GM23338 (cell line): Measurements from ENCODE around the gene NAPA. TPM values are rescaled to one million over a fixed set of nuclear protein-coding genes. Genes with fewer than 3 reads are reported as not detected.

Experiments
- ATAC-seq: fragments of 200-7000 bp; cut with Tn5 transposase; 3 replicates; pipeline ENCODE4 v1.9.1; 2020
- DNase-seq: peaks from one replicate; pipeline ENCODE4 v3.0.0-alpha.2; 2015; ENCODE audit warnings: low spot score
- H2AFZ ChIP-seq: fragments of 200-600 bp; sonication (generic); 2 replicates; pipeline ENCODE4 v1.8.0; 2016; ENCODE audit warnings: antibody characterized with exemption, mild to moderate bottlenecking, moderate library complexity
- H3F3A ChIP-seq: fragments of 200-600 bp; sonication (generic); replicated peaks from 2 replicates; pipeline ENCODE4 v1.8.0; 2017; ENCODE audit warnings: antibody characterized with exemption, mixed run types, low read depth
- H3K27ac ChIP-seq: fragments of 200-600 bp; sonication (generic); 2 replicates; pipeline ENCODE4 v1.6.1; 2016; ENCODE audit warnings: low read depth
- H3K27me3 ChIP-seq: fragments of 200-600 bp; sonication (generic); 2 replicates; pipeline ENCODE4 v1.8.0; 2016; ENCODE audit warnings: mild to moderate bottlenecking, mixed run types, moderate library complexity; ENCODE audit not compliant: insufficient read depth
- H3K36me3 ChIP-seq: fragments of 200-600 bp; sonication (generic); 2 replicates; pipeline ENCODE4 v1.8.0; 2016; ENCODE audit warnings: mild to moderate bottlenecking; ENCODE audit not compliant: insufficient read depth
- H3K4me1 ChIP-seq: fragments of 200-600 bp; sonication (generic); 2 replicates; pipeline ENCODE4 v1.8.0; 2016; ENCODE audit warnings: mild to moderate bottlenecking, moderate library complexity; ENCODE audit not compliant: insufficient read depth
- H3K4me2 ChIP-seq: fragments of 200-600 bp; sonication (generic); 2 replicates; pipeline ENCODE4 v1.7.1; 2017; ENCODE audit warnings: mixed run types
- H3K4me3 ChIP-seq: fragments of 200-600 bp; sonication (generic); 2 replicates; pipeline ENCODE4 v1.6.1; 2016; ENCODE audit warnings: mixed run types
- H3K79me2 ChIP-seq: fragments of 200-600 bp; sonication (generic); replicated peaks from 2 replicates; pipeline ENCODE4 v1.8.0; 2017; ENCODE audit warnings: mild to moderate bottlenecking; ENCODE audit not compliant: insufficient read depth
- H3K9me2 ChIP-seq: fragments of 200-600 bp; sonication (generic); 2 replicates; pipeline ENCODE4 v1.8.0; 2017; ENCODE audit not compliant: insufficient read depth
- H4K20me1 ChIP-seq: fragments of 200-600 bp; sonication (generic); replicated peaks from 2 replicates; pipeline ENCODE4 v1.8.0; 2017; ENCODE audit warnings: mild to moderate bottlenecking; ENCODE audit not compliant: insufficient read depth
- H3K27ac Mint-ChIP-seq: 2 replicates; pipeline ENCODE4 v1.8.0; 2020; ENCODE audit warnings: inconsistent platforms, mild to moderate bottlenecking, moderate library complexity, mixed read lengths
- H3K27me3 Mint-ChIP-seq: 3 replicates; pipeline ENCODE4 v1.8.0; 2022; ENCODE audit warnings: low read depth, mild to moderate bottlenecking, moderate library complexity, mixed read lengths, inconsistent platforms; ENCODE audit not compliant: insufficient read depth, poor library complexity
- H3K36me3 Mint-ChIP-seq: 3 replicates; pipeline ENCODE4 v1.8.0; 2021; ENCODE audit warnings: low read depth, mild to moderate bottlenecking, inconsistent platforms, moderate library complexity, mixed read lengths
- H3K4me1 Mint-ChIP-seq: 3 replicates; pipeline ENCODE4 v1.8.0; 2020; ENCODE audit warnings: mild to moderate bottlenecking, inconsistent platforms, mixed read lengths
- H3K4me3 Mint-ChIP-seq: 3 replicates; pipeline ENCODE4 v1.8.0; 2021; ENCODE audit warnings: moderate library complexity, mild to moderate bottlenecking, inconsistent platforms, mixed read lengths
- H3K9me3 Mint-ChIP-seq: 3 replicates; pipeline ENCODE4 v1.8.0; 2020; ENCODE audit warnings: moderate library complexity, mild to moderate bottlenecking, inconsistent platforms, mixed read lengths
- CREB1 ChIP-seq: fragments of 250-450 bp; sonication (Bioruptor Pico); IDR thresholded peaks from 2 replicates; pipeline ENCODE4 v1.5.0; 2020; ENCODE audit warnings: low read depth, mild to moderate bottlenecking, moderate library complexity
- ETS1 ChIP-seq: IDR thresholded peaks from 2 replicates; pipeline ENCODE4 v1.6.1; 2016; ENCODE audit warnings: antibody characterized with exemption
- EZH2 ChIP-seq: fragments of 200-600 bp; sonication (generic); IDR thresholded peaks from one replicate; pipeline ENCODE4 v1.8.0; 2017; ENCODE audit warnings: antibody characterized with exemption, mild to moderate bottlenecking, low read depth; ENCODE audit not compliant: unreplicated experiment
- EZH2phosphoT487 ChIP-seq: fragments of 200-600 bp; sonication (generic); IDR thresholded peaks from one replicate; pipeline ENCODE4 v1.8.1; 2018; ENCODE audit warnings: antibody characterized with exemption; ENCODE audit not compliant: unreplicated experiment
- JUNB ChIP-seq: IDR thresholded peaks from one replicate; pipeline ENCODE4 v1.6.1; 2016; ENCODE audit warnings: antibody characterized with exemption; ENCODE audit not compliant: unreplicated experiment
- NANOG ChIP-seq: IDR thresholded peaks from 2 replicates; pipeline ENCODE4 v1.6.1; 2016; ENCODE audit warnings: antibody characterized with exemption, borderline replicate concordance
- POLR2AphosphoS5 ChIP-seq: IDR thresholded peaks from 2 replicates; pipeline ENCODE4 v1.6.1; 2016; ENCODE audit warnings: antibody characterized with exemption, low read depth
- STAT1 ChIP-seq: IDR thresholded peaks from one replicate; pipeline ENCODE4 v1.6.1; 2016; ENCODE audit warnings: antibody characterized with exemption; ENCODE audit not compliant: unreplicated experiment
- ZNF114 ChIP-seq: fragments of 250-450 bp; sonication (Bioruptor Pico); IDR thresholded peaks from 2 replicates; pipeline ENCODE4 v1.5.0; 2020; ENCODE audit warnings: mild to moderate bottlenecking, moderate library complexity
- ZNF331 ChIP-seq: fragments of 250-450 bp; sonication (Bioruptor Pico); IDR thresholded peaks from 2 replicates; pipeline ENCODE4 v1.5.0; 2020; ENCODE audit warnings: low read depth, mild to moderate bottlenecking, moderate library complexity
- polyA plus RNA-seq: library from polyadenylated mRNA; unstranded; fragments of >200 nt; fragmentation: Nextera tagmentation; extraction: Ambion mirVana; gene quantifications from 2 replicates; pipeline ENCODE4 v1.2.1, GENCODE V29; 2016
- total RNA-seq: library from RNA; depleted of rRNA; stranded (reverse); fragments of >200 nt; shearing (Covaris generic); gene quantifications from 2 replicates; pipeline ENCODE4 v1.2.3, GENCODE V29; 2014
- TF ChIP-seq, protein P1 (sequence below), 2 experiments: fragments of 200-600 bp in 1 of 2; sonication (generic) in 1 of 2; conservative IDR thresholded peaks; 2 replicates each; pipeline versions ENCODE4 v1.5.1 to v1.6.1; 2016 to 2017; ENCODE audit warnings: antibody characterized with exemption in 2 of 2, low read depth in 2 of 2, mild to moderate bottlenecking in 2 of 2, moderate library complexity in 1 of 2
- TF ChIP-seq, protein P2 (sequence below): IDR thresholded peaks from one replicate; pipeline ENCODE4 v1.6.1; 2018; ENCODE audit warnings: antibody characterized with exemption; ENCODE audit not compliant: unreplicated experiment
- TF ChIP-seq, protein P3 (sequence below): fragments of 250-450 bp; sonication (Bioruptor Pico); IDR thresholded peaks from 2 replicates; pipeline ENCODE4 v1.5.0; 2020; ENCODE audit warnings: mild to moderate bottlenecking, moderate library complexity

The NAPA gene
- total and polyA plus RNA-seq, 2 experiments from 2014 or later, result 52.0 to 72.1 TPM

GRCh38 chr19:47471381-47471732, 43.5 kb downstream of the NAPA start:
- peak overlapping the region; percentile 94 for H3K4me3 ChIP-seq
- peaks cover 4% of the 10 kb centered on the region for H3K36me3 Mint-ChIP-seq
- DNase-seq, result no peak

More at GRCh38 chr19:47471381-47471732, 43.5 kb downstream of the NAPA start:
- TF ChIP-seq POLR2AphosphoS5 (no peak), EZH2phosphoT487 (no peak), ZNF331 (CRISPR knock-in tag) (no peak), JUNB (no peak), ETS1 (no peak), STAT1 (no peak), EZH2 (no peak), ZNF114 (CRISPR knock-in tag) (no peak), NANOG (no peak), CREB1 (no peak)
- TF ChIP-seq, protein P1, sequence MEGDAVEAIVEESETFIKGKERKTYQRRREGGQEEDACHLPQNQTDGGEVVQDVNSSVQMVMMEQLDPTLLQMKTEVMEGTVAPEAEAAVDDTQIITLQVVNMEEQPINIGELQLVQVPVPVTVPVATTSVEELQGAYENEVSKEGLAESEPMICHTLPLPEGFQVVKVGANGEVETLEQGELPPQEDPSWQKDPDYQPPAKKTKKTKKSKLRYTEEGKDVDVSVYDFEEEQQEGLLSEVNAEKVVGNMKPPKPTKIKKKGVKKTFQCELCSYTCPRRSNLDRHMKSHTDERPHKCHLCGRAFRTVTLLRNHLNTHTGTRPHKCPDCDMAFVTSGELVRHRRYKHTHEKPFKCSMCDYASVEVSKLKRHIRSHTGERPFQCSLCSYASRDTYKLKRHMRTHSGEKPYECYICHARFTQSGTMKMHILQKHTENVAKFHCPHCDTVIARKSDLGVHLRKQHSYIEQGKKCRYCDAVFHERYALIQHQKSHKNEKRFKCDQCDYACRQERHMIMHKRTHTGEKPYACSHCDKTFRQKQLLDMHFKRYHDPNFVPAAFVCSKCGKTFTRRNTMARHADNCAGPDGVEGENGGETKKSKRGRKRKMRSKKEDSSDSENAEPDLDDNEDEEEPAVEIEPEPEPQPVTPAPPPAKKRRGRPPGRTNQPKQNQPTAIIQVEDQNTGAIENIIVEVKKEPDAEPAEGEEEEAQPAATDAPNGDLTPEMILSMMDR (conservative IDR thresholded peaks at IDR 0.05; ENCODE audit: low read depth in 2 of 2), result no peak
- TF ChIP-seq, protein P2, sequence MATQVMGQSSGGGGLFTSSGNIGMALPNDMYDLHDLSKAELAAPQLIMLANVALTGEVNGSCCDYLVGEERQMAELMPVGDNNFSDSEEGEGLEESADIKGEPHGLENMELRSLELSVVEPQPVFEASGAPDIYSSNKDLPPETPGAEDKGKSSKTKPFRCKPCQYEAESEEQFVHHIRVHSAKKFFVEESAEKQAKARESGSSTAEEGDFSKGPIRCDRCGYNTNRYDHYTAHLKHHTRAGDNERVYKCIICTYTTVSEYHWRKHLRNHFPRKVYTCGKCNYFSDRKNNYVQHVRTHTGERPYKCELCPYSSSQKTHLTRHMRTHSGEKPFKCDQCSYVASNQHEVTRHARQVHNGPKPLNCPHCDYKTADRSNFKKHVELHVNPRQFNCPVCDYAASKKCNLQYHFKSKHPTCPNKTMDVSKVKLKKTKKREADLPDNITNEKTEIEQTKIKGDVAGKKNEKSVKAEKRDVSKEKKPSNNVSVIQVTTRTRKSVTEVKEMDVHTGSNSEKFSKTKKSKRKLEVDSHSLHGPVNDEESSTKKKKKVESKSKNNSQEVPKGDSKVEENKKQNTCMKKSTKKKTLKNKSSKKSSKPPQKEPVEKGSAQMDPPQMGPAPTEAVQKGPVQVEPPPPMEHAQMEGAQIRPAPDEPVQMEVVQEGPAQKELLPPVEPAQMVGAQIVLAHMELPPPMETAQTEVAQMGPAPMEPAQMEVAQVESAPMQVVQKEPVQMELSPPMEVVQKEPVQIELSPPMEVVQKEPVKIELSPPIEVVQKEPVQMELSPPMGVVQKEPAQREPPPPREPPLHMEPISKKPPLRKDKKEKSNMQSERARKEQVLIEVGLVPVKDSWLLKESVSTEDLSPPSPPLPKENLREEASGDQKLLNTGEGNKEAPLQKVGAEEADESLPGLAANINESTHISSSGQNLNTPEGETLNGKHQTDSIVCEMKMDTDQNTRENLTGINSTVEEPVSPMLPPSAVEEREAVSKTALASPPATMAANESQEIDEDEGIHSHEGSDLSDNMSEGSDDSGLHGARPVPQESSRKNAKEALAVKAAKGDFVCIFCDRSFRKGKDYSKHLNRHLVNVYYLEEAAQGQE, result no peak
- TF ChIP-seq, protein P3, sequence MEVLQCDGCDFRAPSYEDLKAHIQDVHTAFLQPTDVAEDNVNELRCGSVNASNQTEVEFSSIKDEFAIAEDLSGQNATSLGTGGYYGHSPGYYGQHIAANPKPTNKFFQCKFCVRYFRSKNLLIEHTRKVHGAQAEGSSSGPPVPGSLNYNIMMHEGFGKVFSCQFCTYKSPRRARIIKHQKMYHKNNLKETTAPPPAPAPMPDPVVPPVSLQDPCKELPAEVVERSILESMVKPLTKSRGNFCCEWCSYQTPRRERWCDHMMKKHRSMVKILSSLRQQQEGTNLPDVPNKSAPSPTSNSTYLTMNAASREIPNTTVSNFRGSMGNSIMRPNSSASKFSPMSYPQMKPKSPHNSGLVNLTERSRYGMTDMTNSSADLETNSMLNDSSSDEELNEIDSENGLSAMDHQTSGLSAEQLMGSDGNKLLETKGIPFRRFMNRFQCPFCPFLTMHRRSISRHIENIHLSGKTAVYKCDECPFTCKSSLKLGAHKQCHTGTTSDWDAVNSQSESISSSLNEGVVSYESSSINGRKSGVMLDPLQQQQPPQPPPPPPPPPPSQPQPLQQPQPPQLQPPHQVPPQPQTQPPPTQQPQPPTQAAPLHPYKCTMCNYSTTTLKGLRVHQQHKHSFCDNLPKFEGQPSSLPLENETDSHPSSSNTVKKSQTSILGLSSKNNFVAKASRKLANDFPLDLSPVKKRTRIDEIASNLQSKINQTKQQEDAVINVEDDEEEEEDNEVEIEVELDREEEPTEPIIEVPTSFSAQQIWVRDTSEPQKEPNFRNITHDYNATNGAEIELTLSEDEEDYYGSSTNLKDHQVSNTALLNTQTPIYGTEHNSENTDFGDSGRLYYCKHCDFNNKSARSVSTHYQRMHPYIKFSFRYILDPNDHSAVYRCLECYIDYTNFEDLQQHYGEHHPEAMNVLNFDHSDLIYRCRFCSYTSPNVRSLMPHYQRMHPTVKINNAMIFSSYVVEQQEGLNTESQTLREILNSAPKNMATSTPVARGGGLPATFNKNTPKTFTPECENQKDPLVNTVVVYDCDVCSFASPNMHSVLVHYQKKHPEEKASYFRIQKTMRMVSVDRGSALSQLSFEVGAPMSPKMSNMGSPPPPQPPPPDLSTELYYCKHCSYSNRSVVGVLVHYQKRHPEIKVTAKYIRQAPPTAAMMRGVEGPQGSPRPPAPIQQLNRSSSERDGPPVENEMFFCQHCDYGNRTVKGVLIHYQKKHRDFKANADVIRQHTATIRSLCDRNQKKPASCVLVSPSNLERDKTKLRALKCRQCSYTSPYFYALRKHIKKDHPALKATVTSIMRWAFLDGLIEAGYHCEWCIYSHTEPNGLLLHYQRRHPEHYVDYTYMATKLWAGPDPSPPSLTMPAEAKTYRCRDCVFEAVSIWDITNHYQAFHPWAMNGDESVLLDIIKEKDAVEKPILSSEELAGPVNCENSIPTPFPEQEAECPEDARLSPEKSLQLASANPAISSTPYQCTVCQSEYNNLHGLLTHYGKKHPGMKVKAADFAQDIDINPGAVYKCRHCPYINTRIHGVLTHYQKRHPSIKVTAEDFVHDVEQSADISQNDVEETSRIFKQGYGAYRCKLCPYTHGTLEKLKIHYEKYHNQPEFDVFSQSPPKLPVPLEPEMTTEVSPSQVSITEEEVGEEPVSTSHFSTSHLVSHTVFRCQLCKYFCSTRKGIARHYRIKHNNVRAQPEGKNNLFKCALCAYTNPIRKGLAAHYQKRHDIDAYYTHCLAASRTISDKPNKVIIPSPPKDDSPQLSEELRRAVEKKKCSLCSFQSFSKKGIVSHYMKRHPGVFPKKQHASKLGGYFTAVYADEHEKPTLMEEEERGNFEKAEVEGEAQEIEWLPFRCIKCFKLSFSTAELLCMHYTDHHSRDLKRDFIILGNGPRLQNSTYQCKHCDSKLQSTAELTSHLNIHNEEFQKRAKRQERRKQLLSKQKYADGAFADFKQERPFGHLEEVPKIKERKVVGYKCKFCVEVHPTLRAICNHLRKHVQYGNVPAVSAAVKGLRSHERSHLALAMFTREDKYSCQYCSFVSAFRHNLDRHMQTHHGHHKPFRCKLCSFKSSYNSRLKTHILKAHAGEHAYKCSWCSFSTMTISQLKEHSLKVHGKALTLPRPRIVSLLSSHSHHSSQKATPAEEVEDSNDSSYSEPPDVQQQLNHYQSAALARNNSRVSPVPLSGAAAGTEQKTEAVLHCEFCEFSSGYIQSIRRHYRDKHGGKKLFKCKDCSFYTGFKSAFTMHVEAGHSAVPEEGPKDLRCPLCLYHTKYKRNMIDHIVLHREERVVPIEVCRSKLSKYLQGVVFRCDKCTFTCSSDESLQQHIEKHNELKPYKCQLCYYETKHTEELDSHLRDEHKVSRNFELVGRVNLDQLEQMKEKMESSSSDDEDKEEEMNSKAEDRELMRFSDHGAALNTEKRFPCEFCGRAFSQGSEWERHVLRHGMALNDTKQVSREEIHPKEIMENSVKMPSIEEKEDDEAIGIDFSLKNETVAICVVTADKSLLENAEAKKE (CRISPR knock-in tag), result no peak
- no peak; the same call in 2 of the 3 replicates for ATAC-seq
- Mint-ChIP-seq H3K9me3 (no peaks in the 10 kb centered on the region; the same call in 2 of the 3 replicates), H3K4me1 (peaks cover 35% of the 10 kb centered on the region), H3K27ac (no peak overlapping the region), H3K27me3 (peaks cover 41% of the 10 kb centered on the region), H3K4me3 (peak overlapping the region; percentile 86)
- Histone ChIP-seq H3K79me2 (no peaks in the 10 kb centered on the region), H3K4me2 (peak overlapping the region; percentile 96), H3F3A (no peaks in the 10 kb centered on the region; the same call in 1 of the 2 replicates), H3K27ac (no peak overlapping the region), H4K20me1 (no peaks in the 10 kb centered on the region; the same call in 1 of the 2 replicates), H3K27me3 (peaks cover 8% of the 10 kb centered on the region), H3K9me2 (no peaks in the 10 kb centered on the region), H3K36me3 (no peaks in the 10 kb centered on the region), H2AFZ (peak overlapping the region; percentile 96), H3K4me1 (peaks cover 25% of the 10 kb centered on the region; the same call in 1 of the 2 replicates)
